HAP-1 (cell line): ENCODE results near the gene MMP17.

ENCODE experiments used
- DNase-seq, 2 experiments: peaks; one replicate each; pipeline ENCODE4 v3.0.0-alpha.2; 2016 to 2020; ENCODE audit warnings: low spot score in 2 of 2
- H3K27me3 ChIP-seq: fragments of 250-450 bp; sonication (Bioruptor Pico); 2 replicates; pipeline ENCODE4 v1.5.1; 2020; ENCODE audit warnings: low read depth, mild to moderate bottlenecking, moderate library complexity
- H3K36me3 ChIP-seq: fragments of 250-450 bp; sonication (Bioruptor Pico); replicated peaks from 2 replicates; pipeline ENCODE4 v1.5.1; 2020; ENCODE audit warnings: mild to moderate bottlenecking
- H3K4me1 ChIP-seq: fragments of 250-450 bp; sonication (Bioruptor Pico); 2 replicates; pipeline ENCODE4 v1.5.1; 2020; ENCODE audit warnings: mild to moderate bottlenecking
- H3K4me3 ChIP-seq: fragments of 250-450 bp; sonication (Bioruptor Pico); 2 replicates; pipeline ENCODE4 v1.5.1; 2020; ENCODE audit warnings: mild to moderate bottlenecking, moderate library complexity
- H3K9me3 ChIP-seq: fragments of 250-450 bp; sonication (Bioruptor Pico); 2 replicates; pipeline ENCODE4 v1.5.1; 2020; ENCODE audit warnings: mild to moderate bottlenecking, moderate library complexity
- in situ Hi-C: fragments of 300-500 bp; cut with MboI; formaldehyde crosslinking; loops from 3 replicates; pipeline ENCODE4 v1.14.3; 2020; ENCODE audit warnings: low sequenced_read_pairs, inconsistent platforms, mixed read lengths

Gene MMP17

GRCh38 chr12:131841547-131841946 lies 13.4 kb downstream of the MMP17 start:
- Histone ChIP-seq H3K36me3 (peaks cover 39% of the 10 kb centered on the region), H3K4me3 (no peak overlapping the region), H3K9me3 (no peaks in the 10 kb centered on the region), H3K4me1 (no peaks in the 10 kb centered on the region), H3K27me3 (no peaks in the 10 kb centered on the region)
- DNase-seq = no peak
- in situ Hi-C loops = no loop called here

GRCh38 chr12:131842169-131842568 lies 14.0 kb downstream of the MMP17 start:
- no peaks in the 10 kb centered on the region for H3K27me3 ChIP-seq
- no peaks in the 10 kb centered on the region for H3K9me3 ChIP-seq
- no peak for DNase-seq
- no peak overlapping the region for H3K4me3 ChIP-seq
- in situ Hi-C loops = no loop called here
- no peaks in the 10 kb centered on the region for H3K4me1 ChIP-seq
- H3K36me3 ChIP-seq = peaks cover 41% of the 10 kb centered on the region

- in situ Hi-C loops = no loop called here
Observed at GRCh38 chr12:131843527-131843926, 15.3 kb downstream of the MMP17 start.

GRCh38 chr12:131844140-131844539 lies 15.9 kb downstream of the MMP17 start:
- no peak overlapping the region for H3K4me3 ChIP-seq
- in situ Hi-C loops = no loop called here
- H3K27me3 ChIP-seq = no peaks in the 10 kb centered on the region
- H3K4me1 ChIP-seq = no peaks in the 10 kb centered on the region
- peaks cover 41% of the 10 kb centered on the region for H3K36me3 ChIP-seq
- H3K9me3 ChIP-seq = no peaks in the 10 kb centered on the region
- no peak for DNase-seq

More at GRCh38 chr12:131843527-131843926, 15.3 kb downstream of the MMP17 start:
- H3K4me3 ChIP-seq = no peak overlapping the region
- no peak for DNase-seq
- H3K4me1 ChIP-seq = no peaks in the 10 kb centered on the region
- H3K27me3 ChIP-seq = no peaks in the 10 kb centered on the region
- H3K9me3 ChIP-seq = no peaks in the 10 kb centered on the region
- H3K36me3 ChIP-seq = peaks cover 41% of the 10 kb centered on the region

GRCh38 chr12:131844656-131845055 lies 16.5 kb downstream of the MMP17 start:
- no peak for DNase-seq
- peaks cover 45% of the 10 kb centered on the region for H3K36me3 ChIP-seq
- H3K4me1 ChIP-seq = no peaks in the 10 kb centered on the region
- H3K27me3 ChIP-seq = no peaks in the 10 kb centered on the region
- H3K4me3 ChIP-seq = no peak overlapping the region
- in situ Hi-C loops = no loop called here
- no peaks in the 10 kb centered on the region for H3K9me3 ChIP-seq

GRCh38 chr12:131845121-131845520 lies 16.9 kb downstream of the MMP17 start:
- H3K27me3 ChIP-seq = no peaks in the 10 kb centered on the region
- no peak for DNase-seq
- peaks cover 46% of the 10 kb centered on the region for H3K36me3 ChIP-seq
- H3K9me3 ChIP-seq = no peaks in the 10 kb centered on the region
- in situ Hi-C loops = no loop called here
- no peak overlapping the region for H3K4me3 ChIP-seq
- no peaks in the 10 kb centered on the region for H3K4me1 ChIP-seq

- H3K9me3 ChIP-seq = no peaks in the 10 kb centered on the region
- peaks cover 31% of the 10 kb centered on the region for H3K36me3 ChIP-seq
- no peaks in the 10 kb centered on the region for H3K4me1 ChIP-seq
- in situ Hi-C loops = no loop called here
- no peak for DNase-seq
- no peak overlapping the region for H3K4me3 ChIP-seq
- H3K27me3 ChIP-seq = no peaks in the 10 kb centered on the region
Observed at GRCh38 chr12:131847456-131847855, 19.3 kb downstream of the MMP17 start.

GRCh38 chr12:131848753-131849152 lies 20.6 kb downstream of the MMP17 start:
- Histone ChIP-seq H3K27me3 (no peaks in the 10 kb centered on the region), H3K9me3 (no peaks in the 10 kb centered on the region), H3K4me3 (no peak overlapping the region), H3K36me3 (peaks cover 27% of the 10 kb centered on the region), H3K4me1 (no peaks in the 10 kb centered on the region)
- DNase-seq = no peak
- in situ Hi-C loops = no loop called here

GRCh38 chr12:131849700-131850553 lies 21.7 kb downstream of the MMP17 start:
- DNase-seq = no peak
- no peak overlapping the region for H3K4me3 ChIP-seq
- H3K4me1 ChIP-seq = no peaks in the 10 kb centered on the region
- H3K36me3 ChIP-seq = peaks cover 18% of the 10 kb centered on the region
- no peaks in the 10 kb centered on the region for H3K27me3 ChIP-seq
- no peaks in the 10 kb centered on the region for H3K9me3 ChIP-seq
- in situ Hi-C loops = no loop called here

GRCh38 chr12:131850856-131851559 lies 22.8 kb downstream of the MMP17 start:
- in situ Hi-C loops = no loop called here
- no peaks in the 10 kb centered on the region for H3K4me1 ChIP-seq

GRCh38 chr12:131851741-131852550 lies 23.8 kb downstream of the MMP17 start:
- Histone ChIP-seq H3K9me3 (no peaks in the 10 kb centered on the region), H3K27me3 (no peaks in the 10 kb centered on the region), H3K36me3 (peaks cover 9% of the 10 kb centered on the region), H3K4me1 (no peaks in the 10 kb centered on the region), H3K4me3 (no peak overlapping the region)
- no peak for DNase-seq
- in situ Hi-C loops = no loop called here

More at GRCh38 chr12:131850856-131851559, 22.8 kb downstream of the MMP17 start:
- H3K9me3 ChIP-seq = no peaks in the 10 kb centered on the region
- peaks cover 14% of the 10 kb centered on the region for H3K36me3 ChIP-seq
- DNase-seq = no peak
- H3K4me3 ChIP-seq = no peak overlapping the region
- no peaks in the 10 kb centered on the region for H3K27me3 ChIP-seq

GRCh38 chr12:131852551-131853299 lies 24.5 kb downstream of the MMP17 start:
- Histone ChIP-seq H3K36me3 (peaks cover 9% of the 10 kb centered on the region), H3K27me3 (no peaks in the 10 kb centered on the region), H3K4me3 (no peak overlapping the region), H3K9me3 (no peaks in the 10 kb centered on the region), H3K4me1 (no peaks in the 10 kb centered on the region)
- in situ Hi-C loops = no loop called here
- DNase-seq = no peak
